SK-N-SH treated with all-trans-retinoic acid at 6 μM for 48 hours (cell line): Measurements from ENCODE around the gene AHSG.

Experiments
- ATAC-seq: fragments of 200-7000 bp; cut with Tn5 transposase; 3 replicates; pipeline ENCODE4 v1.9.1; 2020; ENCODE audit warnings: mild to moderate bottlenecking, moderate library complexity
- ARNTL ChIP-seq: fragments of 450-650 bp; formaldehyde crosslinking; IDR thresholded peaks from 2 replicates; pipeline ENCODE4 v1.5.0; 2020; ENCODE audit warnings: low read depth, mild to moderate bottlenecking, moderate library complexity, borderline replicate concordance
- CSDC2 ChIP-seq: fragments of 250-450 bp; sonication (Bioruptor Pico); IDR thresholded peaks from 2 replicates; pipeline ENCODE4 v1.5.0; 2020; ENCODE audit warnings: mild to moderate bottlenecking, moderate library complexity
- ESRRG ChIP-seq: fragments of 250-450 bp; sonication (Bioruptor Pico); IDR thresholded peaks from 2 replicates; pipeline ENCODE4 v1.6.1; 2021; ENCODE audit warnings: mild to moderate bottlenecking
- ISL1 ChIP-seq: fragments of 250-450 bp; sonication (Bioruptor Pico); IDR thresholded peaks from 2 replicates; pipeline ENCODE4 v2.1.2; 2022; ENCODE audit warnings: mild to moderate bottlenecking, moderate library complexity
- TOX ChIP-seq: fragments of 250-450 bp; sonication (Bioruptor Pico); IDR thresholded peaks from 2 replicates; pipeline ENCODE4 v1.8.0; 2021; ENCODE audit warnings: mild to moderate bottlenecking, moderate library complexity, borderline replicate concordance
- ZC3H10 ChIP-seq: fragments of 250-450 bp; sonication (Bioruptor Pico); IDR thresholded peaks from 2 replicates; pipeline ENCODE4 v1.5.1; 2021; ENCODE audit warnings: mild to moderate bottlenecking, moderate library complexity
- ZFP3 ChIP-seq: fragments of 250-450 bp; sonication (Bioruptor Pico); IDR thresholded peaks from 2 replicates; pipeline ENCODE4 v1.5.0; 2020; ENCODE audit warnings: mild to moderate bottlenecking, moderate library complexity
- ZFP30 ChIP-seq: fragments of 450-650 bp; formaldehyde crosslinking; IDR thresholded peaks from 2 replicates; pipeline ENCODE4 v1.5.0; 2022; ENCODE audit warnings: mild to moderate bottlenecking, moderate library complexity
- ZNF565 ChIP-seq: fragments of 450-650 bp; formaldehyde crosslinking; conservative IDR thresholded peaks from 2 replicates; pipeline ENCODE4 v1.5.0; 2020; ENCODE audit warnings: low read depth, mild to moderate bottlenecking, moderate library complexity
- ZNF8 ChIP-seq: fragments of 450-650 bp; formaldehyde crosslinking; IDR thresholded peaks from 2 replicates; pipeline ENCODE4 v1.5.0; 2020; ENCODE audit warnings: mild to moderate bottlenecking, moderate library complexity
- TF ChIP-seq, protein P1 (sequence below): fragments of 250-450 bp; sonication (Bioruptor Pico); IDR thresholded peaks from 2 replicates; pipeline ENCODE4 v1.5.1; 2020; ENCODE audit warnings: low read depth, mild to moderate bottlenecking, moderate library complexity
- TF ChIP-seq, protein P2 (sequence below): fragments of 250-450 bp; sonication (Bioruptor Pico); IDR thresholded peaks from 2 replicates; pipeline ENCODE4 v1.5.0; 2020; ENCODE audit warnings: mild to moderate bottlenecking, moderate library complexity
- TF ChIP-seq, protein P3 (sequence below): fragments of 250-450 bp; sonication (Bioruptor Pico); IDR thresholded peaks from 2 replicates; pipeline ENCODE4 v1.8.0; 2020; ENCODE audit warnings: mild to moderate bottlenecking, moderate library complexity, borderline replicate concordance
- TF ChIP-seq, protein P4 (sequence below): fragments of 250-450 bp; sonication (Bioruptor Pico); IDR thresholded peaks from 2 replicates; pipeline ENCODE4 v1.8.0; 2021; ENCODE audit warnings: low read depth, mild to moderate bottlenecking, moderate library complexity, borderline replicate concordance

Gene AHSG

DNA sequence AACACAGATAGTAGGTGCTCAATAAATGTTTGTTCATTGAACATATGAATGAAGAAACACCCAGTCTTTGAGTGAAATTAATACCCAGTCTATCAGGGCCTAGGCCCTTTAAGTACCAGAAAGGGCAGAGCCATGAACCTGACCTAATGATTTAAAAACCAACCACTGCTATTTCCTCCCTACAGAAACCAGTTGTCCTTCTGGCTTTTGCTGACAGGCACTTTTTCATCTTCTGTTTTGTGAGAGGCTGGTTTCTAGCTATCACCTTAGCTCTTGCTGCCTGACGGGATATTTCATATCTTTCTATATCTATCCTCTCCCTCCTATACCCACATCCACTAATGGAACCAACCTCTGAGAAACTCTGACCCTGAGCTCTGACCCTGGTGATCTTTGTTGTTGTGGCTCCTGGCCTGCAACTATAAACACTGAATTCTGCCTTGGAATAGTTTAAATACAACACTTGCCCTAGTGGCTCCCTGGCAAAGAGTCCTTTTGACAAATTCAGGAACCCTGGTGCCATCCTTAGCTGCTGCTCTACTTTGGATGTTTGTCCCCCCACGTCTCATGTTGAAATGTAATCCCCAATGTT, 4.1 kb upstream of the AHSG start:
- no peak for ATAC-seq
- no peak for TF ChIP-seq ESRRG (CRISPR knock-in tag)
- TF ChIP-seq, protein P1, sequence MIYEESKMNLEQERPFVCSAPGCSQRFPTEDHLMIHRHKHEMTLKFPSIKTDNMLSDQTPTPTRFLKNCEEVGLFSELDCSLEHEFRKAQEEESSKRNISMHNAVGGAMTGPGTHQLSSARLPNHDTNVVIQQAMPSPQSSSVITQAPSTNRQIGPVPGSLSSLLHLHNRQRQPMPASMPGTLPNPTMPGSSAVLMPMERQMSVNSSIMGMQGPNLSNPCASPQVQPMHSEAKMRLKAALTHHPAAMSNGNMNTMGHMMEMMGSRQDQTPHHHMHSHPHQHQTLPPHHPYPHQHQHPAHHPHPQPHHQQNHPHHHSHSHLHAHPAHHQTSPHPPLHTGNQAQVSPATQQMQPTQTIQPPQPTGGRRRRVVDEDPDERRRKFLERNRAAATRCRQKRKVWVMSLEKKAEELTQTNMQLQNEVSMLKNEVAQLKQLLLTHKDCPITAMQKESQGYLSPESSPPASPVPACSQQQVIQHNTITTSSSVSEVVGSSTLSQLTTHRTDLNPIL: no peak
- TF ChIP-seq ZNF8 (CRISPR knock-in tag): no peak

DNA sequence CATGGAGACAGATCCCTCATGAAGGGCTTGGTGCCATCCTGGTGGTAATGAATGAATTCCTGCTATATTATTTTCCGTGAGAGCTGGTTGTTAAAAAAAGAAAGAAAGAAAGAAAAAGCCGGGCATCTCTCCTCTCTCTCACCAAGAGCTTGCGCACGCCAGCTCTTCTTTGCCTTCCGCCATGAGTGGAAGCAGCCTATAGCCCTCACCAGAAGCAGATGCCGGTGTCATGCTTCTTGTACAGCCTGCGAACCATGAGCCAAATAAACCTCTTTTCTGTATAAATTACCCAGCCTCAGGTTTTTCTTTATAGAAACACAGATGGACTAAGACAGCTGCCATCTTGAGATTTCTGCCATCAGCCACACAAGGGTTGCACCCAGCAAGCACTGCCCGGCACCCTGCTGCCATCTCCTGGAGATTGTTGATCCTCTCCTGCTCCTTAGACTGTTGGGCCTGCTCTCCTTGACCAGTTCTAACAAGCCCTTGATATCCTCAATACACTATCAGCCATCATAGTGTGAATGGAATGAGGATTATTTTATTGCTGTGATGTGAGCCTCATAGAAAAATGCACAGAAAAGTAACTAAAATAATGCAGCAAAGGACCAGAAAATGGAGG, 3.5 kb upstream of the AHSG start:
- TF ChIP-seq ZFP3 (CRISPR knock-in tag): no peak
- no peak for TF ChIP-seq ISL1 (CRISPR knock-in tag)
- no peak for TF ChIP-seq TOX (CRISPR knock-in tag)
- TF ChIP-seq ZC3H10: no peak
- TF ChIP-seq ZFP30 (CRISPR knock-in tag): no peak
- TF ChIP-seq, protein P2, sequence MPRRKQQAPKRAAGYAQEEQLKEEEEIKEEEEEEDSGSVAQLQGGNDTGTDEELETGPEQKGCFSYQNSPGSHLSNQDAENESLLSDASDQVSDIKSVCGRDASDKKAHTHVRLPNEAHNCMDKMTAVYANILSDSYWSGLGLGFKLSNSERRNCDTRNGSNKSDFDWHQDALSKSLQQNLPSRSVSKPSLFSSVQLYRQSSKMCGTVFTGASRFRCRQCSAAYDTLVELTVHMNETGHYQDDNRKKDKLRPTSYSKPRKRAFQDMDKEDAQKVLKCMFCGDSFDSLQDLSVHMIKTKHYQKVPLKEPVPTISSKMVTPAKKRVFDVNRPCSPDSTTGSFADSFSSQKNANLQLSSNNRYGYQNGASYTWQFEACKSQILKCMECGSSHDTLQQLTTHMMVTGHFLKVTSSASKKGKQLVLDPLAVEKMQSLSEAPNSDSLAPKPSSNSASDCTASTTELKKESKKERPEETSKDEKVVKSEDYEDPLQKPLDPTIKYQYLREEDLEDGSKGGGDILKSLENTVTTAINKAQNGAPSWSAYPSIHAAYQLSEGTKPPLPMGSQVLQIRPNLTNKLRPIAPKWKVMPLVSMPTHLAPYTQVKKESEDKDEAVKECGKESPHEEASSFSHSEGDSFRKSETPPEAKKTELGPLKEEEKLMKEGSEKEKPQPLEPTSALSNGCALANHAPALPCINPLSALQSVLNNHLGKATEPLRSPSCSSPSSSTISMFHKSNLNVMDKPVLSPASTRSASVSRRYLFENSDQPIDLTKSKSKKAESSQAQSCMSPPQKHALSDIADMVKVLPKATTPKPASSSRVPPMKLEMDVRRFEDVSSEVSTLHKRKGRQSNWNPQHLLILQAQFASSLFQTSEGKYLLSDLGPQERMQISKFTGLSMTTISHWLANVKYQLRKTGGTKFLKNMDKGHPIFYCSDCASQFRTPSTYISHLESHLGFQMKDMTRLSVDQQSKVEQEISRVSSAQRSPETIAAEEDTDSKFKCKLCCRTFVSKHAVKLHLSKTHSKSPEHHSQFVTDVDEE: no peak
- TF ChIP-seq ESRRG (CRISPR knock-in tag): no peak
- no peak for TF ChIP-seq ZNF565
- TF ChIP-seq CSDC2 (CRISPR knock-in tag): no peak
- TF ChIP-seq, protein P3, sequence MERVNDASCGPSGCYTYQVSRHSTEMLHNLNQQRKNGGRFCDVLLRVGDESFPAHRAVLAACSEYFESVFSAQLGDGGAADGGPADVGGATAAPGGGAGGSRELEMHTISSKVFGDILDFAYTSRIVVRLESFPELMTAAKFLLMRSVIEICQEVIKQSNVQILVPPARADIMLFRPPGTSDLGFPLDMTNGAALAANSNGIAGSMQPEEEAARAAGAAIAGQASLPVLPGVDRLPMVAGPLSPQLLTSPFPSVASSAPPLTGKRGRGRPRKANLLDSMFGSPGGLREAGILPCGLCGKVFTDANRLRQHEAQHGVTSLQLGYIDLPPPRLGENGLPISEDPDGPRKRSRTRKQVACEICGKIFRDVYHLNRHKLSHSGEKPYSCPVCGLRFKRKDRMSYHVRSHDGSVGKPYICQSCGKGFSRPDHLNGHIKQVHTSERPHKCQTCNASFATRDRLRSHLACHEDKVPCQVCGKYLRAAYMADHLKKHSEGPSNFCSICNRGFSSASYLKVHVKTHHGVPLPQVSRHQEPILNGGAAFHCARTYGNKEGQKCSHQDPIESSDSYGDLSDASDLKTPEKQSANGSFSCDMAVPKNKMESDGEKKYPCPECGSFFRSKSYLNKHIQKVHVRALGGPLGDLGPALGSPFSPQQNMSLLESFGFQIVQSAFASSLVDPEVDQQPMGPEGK (CRISPR knock-in tag): no peak
- TF ChIP-seq, all 23 proteins: peak for 0
- ATAC-seq: peak; percentile 61; the same call in 2 of the 3 replicates

DNA sequence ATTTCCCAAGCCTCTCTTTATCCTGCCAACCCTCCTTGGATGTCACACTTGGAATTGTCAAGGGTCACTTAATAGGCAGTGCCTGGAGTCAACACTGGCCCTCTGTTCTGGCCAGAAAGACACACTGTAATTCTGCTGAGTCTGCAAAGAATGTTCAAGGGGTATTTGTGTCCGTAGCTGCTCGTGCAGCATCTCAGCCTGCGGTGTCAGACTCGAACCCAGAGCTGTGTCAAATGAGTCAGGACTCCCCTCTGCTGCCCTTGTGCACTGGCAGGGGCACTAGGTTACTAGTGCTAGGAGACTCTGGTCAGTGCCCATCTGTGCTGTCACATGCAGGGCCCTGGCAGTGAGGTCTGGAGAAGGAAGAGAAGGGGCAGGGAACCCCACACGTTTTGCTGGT, 795 bp upstream of the AHSG start:
- no peak for ATAC-seq
- TF ChIP-seq, protein P4, sequence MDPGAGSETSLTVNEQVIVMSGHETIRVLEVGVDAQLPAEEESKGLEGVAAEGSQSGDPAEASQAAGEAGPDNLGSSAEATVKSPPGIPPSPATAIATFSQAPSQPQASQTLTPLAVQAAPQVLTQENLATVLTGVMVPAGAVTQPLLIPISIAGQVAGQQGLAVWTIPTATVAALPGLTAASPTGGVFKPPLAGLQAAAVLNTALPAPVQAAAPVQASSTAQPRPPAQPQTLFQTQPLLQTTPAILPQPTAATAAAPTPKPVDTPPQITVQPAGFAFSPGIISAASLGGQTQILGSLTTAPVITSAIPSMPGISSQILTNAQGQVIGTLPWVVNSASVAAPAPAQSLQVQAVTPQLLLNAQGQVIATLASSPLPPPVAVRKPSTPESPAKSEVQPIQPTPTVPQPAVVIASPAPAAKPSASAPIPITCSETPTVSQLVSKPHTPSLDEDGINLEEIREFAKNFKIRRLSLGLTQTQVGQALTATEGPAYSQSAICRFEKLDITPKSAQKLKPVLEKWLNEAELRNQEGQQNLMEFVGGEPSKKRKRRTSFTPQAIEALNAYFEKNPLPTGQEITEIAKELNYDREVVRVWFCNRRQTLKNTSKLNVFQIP: no peak
- TF ChIP-seq, protein P3 (CRISPR knock-in tag): no peak
- TF ChIP-seq ZNF8 (CRISPR knock-in tag): no peak
- TF ChIP-seq, all 23 proteins: peak for 0

DNA sequence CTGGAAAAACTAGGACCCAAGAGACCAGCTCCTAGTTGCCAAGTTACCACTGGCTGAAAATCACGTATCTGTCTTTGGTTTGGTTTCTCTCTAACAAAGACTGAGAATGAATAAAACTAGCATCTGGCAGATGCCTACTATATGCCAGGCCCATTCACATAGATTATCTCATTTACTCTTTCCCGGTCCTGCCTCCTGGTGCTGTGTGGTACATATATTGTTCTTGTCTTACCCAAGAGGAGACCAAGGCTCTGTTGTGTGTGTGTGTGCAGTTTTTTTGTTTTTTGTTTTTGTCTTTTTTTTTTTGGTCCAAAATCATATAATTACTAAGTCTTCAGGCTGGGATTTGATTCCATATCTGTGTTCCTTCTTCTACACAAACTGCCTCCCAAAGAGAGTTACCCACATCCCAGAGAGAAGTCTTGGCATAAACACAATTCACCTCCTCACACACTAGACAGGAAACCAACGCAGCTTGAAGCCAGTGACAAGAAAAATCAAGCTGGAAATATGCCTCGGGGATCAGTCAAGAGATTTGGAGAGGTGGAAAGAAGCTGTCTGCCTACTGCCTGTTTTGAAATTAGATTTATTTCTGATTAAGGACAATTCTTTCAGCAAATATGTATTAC, 891 bp downstream of the AHSG start:
- no peak for ATAC-seq

More for the DNA sequence above, 891 bp downstream of the AHSG start:
- TF ChIP-seq ARNTL (CRISPR knock-in tag) (no peak), ZNF8 (CRISPR knock-in tag) (no peak), ZC3H10 (no peak), ESRRG (CRISPR knock-in tag) (no peak)
- TF ChIP-seq, protein P4: no peak
- TF ChIP-seq, all 23 proteins: peak for 0
